ENCODE measurements around the gene EPN1. TPM values are rescaled to one million over a fixed set of nuclear protein-coding genes. Genes with fewer than 3 reads are reported as not detected.

EPN1 gene
- polyA plus RNA-seq, 4 donors: 90.2 to 163 (median 102) TPM

DNA sequence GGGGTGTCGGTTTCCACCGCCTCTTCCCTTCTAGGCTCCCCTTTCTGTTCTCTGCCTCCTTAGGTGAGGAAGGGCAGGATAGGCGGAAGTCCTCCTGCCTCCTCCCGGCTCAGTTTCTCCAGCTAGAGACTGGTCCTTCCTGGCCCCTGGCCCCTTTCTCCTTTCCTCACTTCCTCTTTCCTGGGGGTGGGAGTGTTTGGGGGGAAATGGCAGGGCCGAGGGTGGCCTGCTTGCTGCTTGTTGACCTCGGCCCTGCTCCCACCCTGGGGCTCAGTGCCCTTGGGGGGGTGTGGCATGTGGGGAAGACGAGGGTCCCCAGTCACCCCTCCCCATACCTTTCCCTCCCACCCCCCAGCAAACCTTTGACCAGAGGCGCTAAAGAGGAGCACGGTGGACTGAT, 15.2 kb upstream of the EPN1 start:
- no peak for DNase-seq (ENCODE audit: low read depth in 4 of 4, low spot score in 3 of 4)

GRCh38 chr19:55660404-55660803, 14.6 kb upstream of the EPN1 start:
- DNase-seq (ENCODE audit: low read depth in 4 of 4, low spot score in 3 of 4): no peak

- DNase-seq (ENCODE audit: low read depth in 4 of 4, low spot score in 3 of 4): no peak
Observed at GRCh38 chr19:55660991-55661390, 14.0 kb upstream of the EPN1 start.

DNA sequence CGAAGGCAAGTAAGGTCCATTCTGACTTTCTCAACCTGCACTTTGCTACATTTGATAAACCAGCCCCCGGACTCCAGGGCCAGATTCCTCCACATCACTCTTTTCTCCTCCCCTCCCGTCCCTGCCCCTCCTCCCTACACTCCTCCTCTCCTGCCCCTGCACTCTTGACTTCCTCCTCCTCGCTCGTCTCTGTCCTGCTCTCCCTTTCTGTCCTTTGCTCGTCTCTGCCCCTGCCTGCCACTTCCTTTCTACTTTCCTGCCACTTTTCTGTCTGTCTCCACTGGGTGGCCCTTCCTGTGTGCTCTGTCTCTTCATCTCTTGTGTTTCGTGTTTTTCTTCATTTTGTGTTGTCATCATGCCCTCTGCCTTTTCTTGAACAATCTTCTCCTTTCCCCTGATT, 13.2 kb upstream of the EPN1 start:
- no peak for DNase-seq (ENCODE audit: low read depth in 4 of 4, low spot score in 3 of 4)

- DNase-seq (ENCODE audit: low read depth in 4 of 4, low spot score in 3 of 4): no peak
Observed at GRCh38 chr19:55663846-55664536, 11.0 kb upstream of the EPN1 start.

DNA sequence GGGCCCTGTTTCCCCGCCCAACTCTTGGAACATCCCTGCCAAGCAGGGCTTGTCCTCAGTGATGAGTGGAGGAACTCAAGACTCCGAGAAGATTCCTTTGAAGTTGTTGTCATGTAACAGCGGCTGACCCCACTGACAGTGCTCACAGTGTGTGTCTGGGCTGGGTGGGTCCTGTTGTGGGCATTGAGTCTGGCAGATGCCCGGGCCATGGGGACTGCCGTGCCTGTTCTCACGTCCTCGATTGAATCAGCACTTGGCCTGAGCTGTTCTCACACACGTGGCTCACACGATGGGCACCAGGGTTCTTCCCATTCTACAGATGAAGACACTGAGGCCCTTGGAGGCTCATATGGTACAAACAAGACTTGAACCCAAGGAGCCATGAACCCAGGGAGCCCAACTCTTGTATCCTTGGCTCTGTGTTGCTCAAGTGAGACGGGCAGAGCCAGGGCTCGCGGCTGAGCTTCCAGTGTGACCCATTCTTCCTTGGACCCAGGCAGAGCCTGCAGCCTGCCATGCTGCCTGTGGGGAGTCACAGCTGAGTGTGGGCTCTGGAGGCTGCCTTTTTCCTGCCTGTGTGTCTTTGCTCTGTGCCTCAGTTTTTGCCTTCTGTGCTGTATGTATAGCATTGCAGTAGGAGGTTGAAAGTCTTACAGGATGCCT, 8.6 kb upstream of the EPN1 start:
- no peak for DNase-seq (ENCODE audit: low read depth in 4 of 4, low spot score in 3 of 4)

- no peak for DNase-seq (ENCODE audit: low read depth in 4 of 4, low spot score in 3 of 4)
Observed at GRCh38 chr19:55667006-55667381, 8.0 kb upstream of the EPN1 start.

DNA sequence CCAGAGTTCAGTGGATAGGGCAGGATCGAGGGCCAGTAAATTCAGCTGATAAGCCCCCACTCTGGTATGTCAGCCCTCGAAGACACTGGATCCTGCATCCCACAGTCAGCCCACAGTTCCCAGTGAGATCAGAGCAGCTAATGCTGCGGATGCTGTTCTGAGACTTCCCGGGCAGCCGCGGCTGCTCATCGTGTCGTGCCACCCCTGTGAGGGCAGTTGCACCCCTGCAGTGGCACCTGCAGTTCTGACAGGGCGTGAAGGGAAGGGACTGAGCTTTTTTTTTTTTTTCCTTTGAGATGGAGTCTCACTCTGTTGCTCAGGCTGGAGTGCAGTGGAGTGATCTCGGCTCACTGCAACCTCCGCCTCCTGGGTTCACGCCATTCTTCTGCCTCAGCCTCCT, 7.5 kb upstream of the EPN1 start:
- DNase-seq (ENCODE audit: low read depth in 4 of 4, low spot score in 3 of 4): no peak

DNA sequence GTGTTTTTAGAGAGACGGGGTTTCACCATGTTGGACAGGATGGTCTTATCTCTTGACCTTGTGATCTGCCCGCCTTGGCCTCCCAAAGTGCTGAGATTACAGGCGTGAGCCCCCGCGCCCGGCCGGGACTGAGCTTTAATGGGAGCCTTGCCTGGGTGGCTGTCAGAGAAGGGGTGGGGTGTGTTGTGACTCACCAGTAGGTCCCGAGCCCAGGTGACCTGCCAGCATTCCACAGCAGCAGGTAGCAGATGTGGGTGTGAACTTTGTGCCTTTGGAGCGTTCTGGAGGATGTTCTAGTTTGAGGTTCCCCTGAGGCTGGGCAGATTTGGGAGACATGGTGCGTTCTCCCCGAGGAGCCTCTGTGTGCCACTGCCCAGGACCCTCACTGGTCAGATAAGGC, 7.1 kb upstream of the EPN1 start:
- no peak for DNase-seq (ENCODE audit: low read depth in 4 of 4, low spot score in 3 of 4)

DNA sequence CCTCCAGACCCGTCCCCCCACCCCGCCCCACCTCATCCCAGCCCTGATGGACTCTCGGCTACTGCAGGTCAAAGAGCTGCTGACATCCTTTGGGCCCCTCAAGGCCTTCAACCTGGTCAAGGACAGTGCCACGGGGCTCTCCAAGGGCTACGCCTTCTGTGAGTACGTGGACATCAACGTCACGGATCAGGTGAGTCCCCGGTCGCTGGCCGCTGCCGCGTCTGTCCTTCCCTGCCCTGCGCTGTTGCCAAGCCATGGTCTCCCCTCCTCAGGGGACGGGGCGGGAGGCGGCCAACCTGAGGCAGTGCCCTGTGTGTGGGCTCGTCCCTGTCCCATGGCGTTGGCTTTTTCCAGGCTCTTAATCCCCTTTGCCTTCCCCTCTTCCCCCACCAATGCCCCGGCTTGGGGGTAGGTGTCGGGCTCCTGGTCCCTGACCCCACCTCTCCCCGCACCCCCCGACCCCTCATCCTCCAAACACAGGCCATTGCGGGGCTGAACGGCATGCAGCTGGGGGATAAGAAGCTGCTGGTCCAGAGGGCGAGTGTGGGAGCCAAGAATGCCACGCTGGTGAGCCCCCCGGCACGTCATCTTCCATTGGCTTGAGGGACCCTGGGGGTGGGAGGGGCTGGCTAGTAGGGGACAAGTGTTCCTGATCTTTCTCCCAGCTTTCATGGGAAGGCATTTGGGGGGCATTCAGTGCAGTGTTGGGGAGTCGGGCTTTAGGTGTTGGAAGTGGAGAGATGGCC, 6.2 kb upstream of the EPN1 start:
- no peak for DNase-seq (ENCODE audit: low read depth in 4 of 4, low spot score in 3 of 4)

GRCh38 chr19:55669418-55670279, 5.4 kb upstream of the EPN1 start:
- DNase-seq (ENCODE audit: low read depth in 4 of 4, low spot score in 3 of 4): no peak

- DNase-seq (ENCODE audit: low read depth in 4 of 4, low spot score in 3 of 4): no peak
Observed at GRCh38 chr19:55670280-55671053, 4.6 kb upstream of the EPN1 start.

GRCh38 chr19:55671054-55671378, 4.0 kb upstream of the EPN1 start:
- DNase-seq (ENCODE audit: low read depth in 4 of 4, low spot score in 3 of 4): no peak

- DNase-seq (ENCODE audit: low read depth in 4 of 4, low spot score in 3 of 4): no peak
Observed at GRCh38 chr19:55672418-55672817, 2.6 kb upstream of the EPN1 start.

- DNase-seq (ENCODE audit: low read depth in 4 of 4, low spot score in 3 of 4): no peak
Observed at GRCh38 chr19:55673465-55673864, 1.6 kb upstream of the EPN1 start.

GRCh38 chr19:55673889-55674288, 1.1 kb upstream of the EPN1 start:
- no peak for DNase-seq (ENCODE audit: low read depth in 4 of 4, low spot score in 3 of 4)

DNA sequence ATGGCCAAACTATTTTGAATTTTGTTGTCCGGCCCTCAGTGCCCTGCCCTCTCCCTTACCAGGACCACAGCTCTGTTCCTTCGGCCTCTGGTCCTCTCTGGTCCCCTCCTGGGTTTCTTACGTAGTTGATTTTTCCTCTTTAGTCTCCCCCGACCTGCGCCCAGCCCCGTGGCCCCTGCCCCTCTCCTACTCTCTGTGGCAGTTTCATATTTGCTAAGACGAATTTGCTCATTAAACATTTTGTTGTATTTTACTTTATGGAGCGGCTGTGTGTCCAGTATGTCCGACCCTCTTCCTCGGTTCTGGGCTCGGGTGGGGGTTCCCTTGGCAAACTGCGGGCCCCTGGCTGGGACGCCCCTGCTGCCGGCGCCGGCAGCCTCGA, 576 bp upstream of the EPN1 start:
- no peak for DNase-seq (ENCODE audit: low read depth in 4 of 4, low spot score in 3 of 4)

GRCh38 chr19:55675661-55676354, 782 bp downstream of the EPN1 start:
- no peak for DNase-seq (ENCODE audit: low read depth in 4 of 4, low spot score in 3 of 4)

DNA sequence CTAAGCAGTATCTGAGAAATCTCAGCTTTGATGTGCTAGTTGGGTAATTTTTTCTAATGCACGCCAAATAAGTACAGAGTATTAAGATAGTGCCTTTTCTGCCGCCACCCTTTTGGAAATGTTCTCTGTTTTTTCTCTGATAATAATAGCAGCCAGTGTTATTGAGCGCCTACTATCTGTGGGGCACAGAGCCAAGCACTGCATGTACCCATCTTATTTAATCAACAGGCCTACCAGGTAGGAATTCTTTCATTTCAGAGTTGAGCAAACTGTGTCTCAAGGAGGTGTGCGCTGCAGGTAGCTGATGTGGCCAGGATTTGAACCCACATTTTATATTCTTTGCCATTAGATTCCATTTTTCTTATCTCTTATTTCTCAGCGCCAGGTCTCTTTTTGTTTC, 1.4 kb downstream of the EPN1 start:
- DNase-seq (ENCODE audit: low read depth in 4 of 4, low spot score in 3 of 4): no peak

All from right renal pelvis (tissue), 4 donors.